SIG-M5 (cell line): ENCODE data around the gene PLK3.
"Not testable (repeated sequence)": the region's sequence is repeated elsewhere in the genome, so short reads cannot be mapped to it uniquely, and the experiment has no call there.

Source experiments
- DNase-seq: peaks from one replicate; lab custom pipeline; 2025; lab: John Stamatoyannopoulos, UW

PLK3 gene

GRCh38 chr1:44828003-44828651 is 27.9 kb downstream of the PLK3 start:
- no peak for DNase-seq

- no peak for DNase-seq
Measured at GRCh38 chr1:44828841-44829440, 28.8 kb downstream of the PLK3 start.

- DNase-seq = no peak
Measured at GRCh38 chr1:44829506-44830384, 29.6 kb downstream of the PLK3 start.

- no peak for DNase-seq
Measured at GRCh38 chr1:44830900-44831304, 30.7 kb downstream of the PLK3 start.

GRCh38 chr1:44831516-44831915 is 31.3 kb downstream of the PLK3 start:
- no peak for DNase-seq

GRCh38 chr1:44832056-44832705 is 32.0 kb downstream of the PLK3 start:
- no peak for DNase-seq

GRCh38 chr1:44834328-44834727 is 34.2 kb downstream of the PLK3 start:
- no peak for DNase-seq

GRCh38 chr1:44835738-44836675 is 35.8 kb downstream of the PLK3 start:
- DNase-seq = no peak

GRCh38 chr1:44838294-44838693 is 38.1 kb downstream of the PLK3 start:
- not testable (repeated sequence) for DNase-seq

- DNase-seq = no peak
Measured at GRCh38 chr1:44839576-44839975, 39.4 kb downstream of the PLK3 start.

GRCh38 chr1:44842486-44842861 is 42.3 kb downstream of the PLK3 start:
- no peak for DNase-seq

GRCh38 chr1:44842862-44843655 is 42.9 kb downstream of the PLK3 start, which contains the start of gene PTCH2:
Gene PTCH2, minus strand, starts transcription at chr1:44843253. Its CDS starts 321 bp downstream, at chr1:44842932.
- DNase-seq = no peak

- DNase-seq = no peak
Measured at GRCh38 chr1:44846985-44847384, 46.8 kb downstream of the PLK3 start.

GRCh38 chr1:44847845-44848244 is 47.7 kb downstream of the PLK3 start:
- no peak for DNase-seq

GRCh38 chr1:44848456-44849181 is 48.4 kb downstream of the PLK3 start:
- DNase-seq = no peak

GRCh38 chr1:44849575-44850132 is 49.5 kb downstream of the PLK3 start:
- no peak for DNase-seq

- no peak for DNase-seq
Measured at GRCh38 chr1:44851308-44851707, 51.1 kb downstream of the PLK3 start.

- no peak for DNase-seq
Measured at GRCh38 chr1:44853201-44853600, 53.0 kb downstream of the PLK3 start.

GRCh38 chr1:44854970-44855369 is 54.8 kb downstream of the PLK3 start:
- no peak for DNase-seq
